Measurements from ENCODE around the gene SND1.

DNA sequence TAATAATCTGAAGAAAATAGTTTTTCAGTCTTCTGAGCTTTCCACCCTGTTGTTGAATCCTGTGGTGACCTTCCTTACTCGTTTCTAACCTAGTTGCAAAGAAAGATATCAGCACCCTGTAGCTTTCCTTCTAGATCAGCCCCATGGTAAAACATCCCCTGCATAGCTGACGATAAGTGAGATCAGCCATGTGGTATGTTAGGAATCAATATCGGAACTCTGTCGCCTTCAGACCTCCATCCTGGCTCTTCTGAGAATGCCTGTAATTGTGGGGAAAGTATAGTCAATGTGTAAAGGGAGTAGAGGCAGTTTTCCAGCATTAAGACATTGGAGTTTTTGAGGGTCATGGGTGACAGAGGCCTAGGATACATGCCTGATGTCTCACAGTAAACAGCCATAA is 227.4 kb downstream of the SND1 start:
- TF ChIP-seq, protein P1, sequence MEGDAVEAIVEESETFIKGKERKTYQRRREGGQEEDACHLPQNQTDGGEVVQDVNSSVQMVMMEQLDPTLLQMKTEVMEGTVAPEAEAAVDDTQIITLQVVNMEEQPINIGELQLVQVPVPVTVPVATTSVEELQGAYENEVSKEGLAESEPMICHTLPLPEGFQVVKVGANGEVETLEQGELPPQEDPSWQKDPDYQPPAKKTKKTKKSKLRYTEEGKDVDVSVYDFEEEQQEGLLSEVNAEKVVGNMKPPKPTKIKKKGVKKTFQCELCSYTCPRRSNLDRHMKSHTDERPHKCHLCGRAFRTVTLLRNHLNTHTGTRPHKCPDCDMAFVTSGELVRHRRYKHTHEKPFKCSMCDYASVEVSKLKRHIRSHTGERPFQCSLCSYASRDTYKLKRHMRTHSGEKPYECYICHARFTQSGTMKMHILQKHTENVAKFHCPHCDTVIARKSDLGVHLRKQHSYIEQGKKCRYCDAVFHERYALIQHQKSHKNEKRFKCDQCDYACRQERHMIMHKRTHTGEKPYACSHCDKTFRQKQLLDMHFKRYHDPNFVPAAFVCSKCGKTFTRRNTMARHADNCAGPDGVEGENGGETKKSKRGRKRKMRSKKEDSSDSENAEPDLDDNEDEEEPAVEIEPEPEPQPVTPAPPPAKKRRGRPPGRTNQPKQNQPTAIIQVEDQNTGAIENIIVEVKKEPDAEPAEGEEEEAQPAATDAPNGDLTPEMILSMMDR (IDR thresholded peaks at IDR 0.05; ENCODE audit: low read length), result no peak
- no peak for TF ChIP-seq EZH2 (IDR thresholded peaks at IDR 0.05; ENCODE audit: borderline replicate concordance, low read length)

Measured in OCI-LY1 (cell line).